OCI-LY1 (cell line): ENCODE results near the gene EML6.

Source experiments
- CTCF ChIP-seq: fragments of 200-600 bp; sonication (generic), shearing (Covaris generic); IDR thresholded peaks from 2 replicates; pipeline ENCODE4 v1.5.1; 2017; ENCODE audit warnings: mild to moderate bottlenecking, antibody characterized with exemption, low read length, moderate library complexity, mixed read lengths
- EZH2 ChIP-seq: fragments of 200-600 bp; sonication (generic), shearing (Covaris generic); IDR thresholded peaks from 2 replicates; pipeline ENCODE4 v1.8.0; 2017; ENCODE audit warnings: borderline replicate concordance, mixed run types, mild to moderate bottlenecking, antibody characterized with exemption, low read length, moderate library complexity, mixed read lengths

GRCh38 chr2:54975175-54975574 lies 251.7 kb downstream of the EML6 start:
- no peak for TF ChIP-seq EZH2
- TF ChIP-seq CTCF, result no peak
